HUDEP-2 (cell line): ENCODE measurements around the gene MRPS10.

Source experiments
- DNase-seq, 76 experiments: peaks; one replicate each; lab custom pipeline; 2025; ENCODE audit not compliant: unreplicated experiment in 76 of 76; lab: John Stamatoyannopoulos, UW

Gene MRPS10

GRCh38 chr6:42217519-42218367 lies at the start of gene MRPS10:
MRPS10 (minus strand) TSS chr6:42217861; CDS start chr6:42217849, 12 bp downstream.
- DNase-seq: peak in 75 of 76 experiments; percentile 67 to 98 (median 94)

GRCh38 chr6:42266538-42266937 lies 48.9 kb upstream of the MRPS10 start:
- no peak for DNase-seq

GRCh38 chr6:42264852-42265390 lies 47.3 kb upstream of the MRPS10 start:
- DNase-seq: no peak

GRCh38 chr6:42264162-42264851 lies 46.6 kb upstream of the MRPS10 start:
- DNase-seq: no peak

- DNase-seq: peak in 2 of 76 experiments; percentile 12 to 26
Measured at GRCh38 chr6:42263165-42263728, 45.6 kb upstream of the MRPS10 start.

- peak in 1 of 76 experiments; percentile 19 for DNase-seq
Measured at GRCh38 chr6:42260972-42261371, 43.3 kb upstream of the MRPS10 start.

GRCh38 chr6:42260396-42260888 lies 42.8 kb upstream of the MRPS10 start:
- DNase-seq: peak in 13 of 76 experiments; percentile 12 to 53 (median 20)

- DNase-seq: no peak
Measured at GRCh38 chr6:42259841-42260395, 42.3 kb upstream of the MRPS10 start.

- DNase-seq: no peak
Measured at GRCh38 chr6:42259286-42259685, 41.6 kb upstream of the MRPS10 start.

- DNase-seq: no peak
Measured at GRCh38 chr6:42257614-42258013, 40.0 kb upstream of the MRPS10 start.

- DNase-seq: no peak
Measured at GRCh38 chr6:42257063-42257462, 39.4 kb upstream of the MRPS10 start.

- no peak for DNase-seq
Measured at GRCh38 chr6:42255050-42255449, 37.4 kb upstream of the MRPS10 start.

GRCh38 chr6:42254505-42254904 lies 36.8 kb upstream of the MRPS10 start:
- no peak for DNase-seq

- peak in 10 of 76 experiments; percentile 10 to 60 (median 28) for DNase-seq
Measured at GRCh38 chr6:42251911-42252637, 34.4 kb upstream of the MRPS10 start.

- no peak for DNase-seq
Measured at GRCh38 chr6:42251500-42251899, 33.8 kb upstream of the MRPS10 start.

- no peak for DNase-seq
Measured at GRCh38 chr6:42250274-42250931, 32.7 kb upstream of the MRPS10 start.

- DNase-seq: no peak
Measured at GRCh38 chr6:42249279-42249678, 31.6 kb upstream of the MRPS10 start.

- DNase-seq: no peak
Measured at GRCh38 chr6:42243046-42243445, 25.4 kb upstream of the MRPS10 start.

- no peak for DNase-seq
Measured at GRCh38 chr6:42241915-42242314, 24.3 kb upstream of the MRPS10 start.
